GM21528 (cell line): Measurements from ENCODE around the gene SIGLEC12.
"Not testable (repeated sequence)": the region's sequence is repeated elsewhere in the genome, so short reads cannot be mapped to it uniquely, and the experiment has no call there.

Experiments
- ATAC-seq: cut with Tn5 transposase; IDR thresholded peaks from one replicate; pipeline ENCODE4 v1.9.1; 2021; ENCODE audit warnings: mild to moderate bottlenecking, moderate library complexity; ENCODE audit not compliant: unreplicated experiment, low FRiP score

Gene SIGLEC12

GRCh38 chr19:51485960-51486660 lies 15.5 kb downstream of the SIGLEC12 start:
- ATAC-seq = no peak

GRCh38 chr19:51480590-51480989 lies 21.0 kb downstream of the SIGLEC12 start:
- no peak for ATAC-seq

GRCh38 chr19:51479531-51480331 lies 21.9 kb downstream of the SIGLEC12 start:
- ATAC-seq = no peak

GRCh38 chr19:51478381-51479234 lies 23.0 kb downstream of the SIGLEC12 start, which contains the start of gene CEACAM18:
Gene CEACAM18 (plus strand): TSS chr19:51478539.
- no peak for ATAC-seq

DNA sequence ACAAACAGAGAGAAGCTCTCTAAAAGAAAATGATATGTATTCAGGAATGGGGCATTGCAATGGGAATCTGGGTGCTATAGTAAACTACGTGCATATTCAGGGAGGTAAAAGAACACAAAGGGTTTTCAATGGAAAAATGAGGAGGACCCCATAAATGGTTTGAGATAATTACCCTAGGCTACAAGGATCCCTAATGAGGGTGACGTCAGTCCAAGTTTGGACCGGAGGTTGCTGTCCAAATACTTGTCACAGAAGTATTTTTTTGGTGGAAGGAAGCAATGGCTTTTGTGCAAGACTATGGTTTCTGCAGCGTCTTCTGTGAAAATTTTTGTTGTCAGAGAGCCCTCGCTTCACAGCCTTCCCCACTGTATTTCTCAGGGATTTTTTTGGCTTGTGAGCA lies 24.3 kb downstream of the SIGLEC12 start:
- ATAC-seq = no peak

- ATAC-seq = no peak
Measured at GRCh38 chr19:51476164-51476563, 25.4 kb downstream of the SIGLEC12 start.

- ATAC-seq = no peak
Measured at GRCh38 chr19:51473009-51473707, 28.4 kb downstream of the SIGLEC12 start.

- ATAC-seq = no peak
Measured at GRCh38 chr19:51472607-51473006, 29.0 kb downstream of the SIGLEC12 start.

- no peak for ATAC-seq
Measured at GRCh38 chr19:51471527-51471926, 30.1 kb downstream of the SIGLEC12 start.

- no peak for ATAC-seq
Measured at GRCh38 chr19:51470966-51471365, 30.6 kb downstream of the SIGLEC12 start.

GRCh38 chr19:51469629-51470028 lies 32.0 kb downstream of the SIGLEC12 start:
- ATAC-seq = no peak

DNA sequence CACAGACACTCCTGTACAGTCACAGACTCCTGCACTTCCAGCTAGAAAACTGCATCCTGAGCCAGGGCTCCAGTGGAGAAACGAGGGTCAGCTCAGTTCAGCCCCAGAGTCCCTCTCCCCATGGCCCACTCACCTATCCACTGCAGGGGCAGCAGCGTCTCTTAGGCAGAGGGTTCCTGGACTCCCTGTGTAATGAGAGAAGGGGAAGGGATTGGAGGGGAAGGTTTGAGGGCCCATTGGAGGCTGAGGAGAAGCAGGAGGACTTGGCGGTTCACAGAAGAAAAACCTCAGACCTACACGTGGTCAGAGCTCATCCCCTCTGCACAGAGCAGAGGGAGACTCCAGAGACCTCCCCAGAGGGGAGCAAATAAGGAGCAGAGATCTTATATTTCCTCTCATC lies 32.4 kb downstream of the SIGLEC12 start:
- no peak for ATAC-seq

- ATAC-seq = no peak
Measured at GRCh38 chr19:51468545-51468920, 33.1 kb downstream of the SIGLEC12 start.

DNA sequence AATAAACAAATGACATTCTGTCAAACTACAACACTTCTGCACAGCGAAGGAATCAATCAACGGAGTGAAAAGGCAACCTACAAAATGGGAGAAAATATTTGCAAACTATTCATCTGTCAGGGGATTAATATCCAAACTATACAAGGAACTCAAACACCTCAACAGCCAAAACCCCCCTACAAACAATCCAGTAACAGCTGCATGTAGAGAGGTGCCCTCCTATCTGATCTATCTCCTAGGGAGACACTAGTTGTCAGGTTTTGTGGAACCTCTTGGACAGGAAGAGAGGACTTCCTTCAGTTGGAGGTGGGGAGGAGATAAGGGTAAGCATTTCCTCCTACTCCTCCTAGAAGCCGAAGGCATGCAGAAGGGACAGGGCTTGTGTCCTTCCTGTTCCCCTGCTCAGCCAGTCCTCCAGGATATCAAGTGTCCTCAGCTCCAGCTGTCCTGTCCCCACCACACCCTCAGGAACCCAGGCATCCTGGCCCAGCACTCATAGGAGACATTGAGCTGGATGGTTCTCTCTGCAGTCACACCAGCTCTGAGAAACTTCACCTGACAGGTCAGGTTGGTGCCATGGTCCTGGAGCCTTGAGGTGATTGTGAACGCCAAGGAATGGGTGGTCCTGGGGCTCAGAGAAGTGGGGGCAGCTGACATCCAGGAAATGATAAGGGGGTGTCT lies 33.6 kb downstream of the SIGLEC12 start:
- ATAC-seq = no peak

DNA sequence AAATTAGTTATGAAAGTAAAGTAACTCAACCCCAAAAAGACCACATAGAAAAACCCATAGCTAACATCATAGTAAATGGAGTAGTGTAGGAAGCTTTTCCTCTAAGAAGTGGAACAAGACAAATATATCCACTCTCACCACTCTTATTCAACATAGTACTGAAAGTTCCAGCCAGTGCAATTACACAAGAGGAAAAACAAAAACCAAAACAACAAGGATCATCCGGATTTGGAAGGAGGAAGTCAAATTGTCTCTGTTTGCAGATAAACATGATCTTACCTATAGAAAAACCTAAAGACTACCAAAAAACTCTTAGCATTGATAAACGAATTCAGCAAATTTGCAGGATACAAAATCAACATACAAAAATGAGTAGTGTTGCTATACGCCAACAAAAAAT lies 34.9 kb downstream of the SIGLEC12 start:
- ATAC-seq = no peak

GRCh38 chr19:51463976-51464581 lies 37.5 kb downstream of the SIGLEC12 start:
- not testable (repeated sequence) for ATAC-seq

DNA sequence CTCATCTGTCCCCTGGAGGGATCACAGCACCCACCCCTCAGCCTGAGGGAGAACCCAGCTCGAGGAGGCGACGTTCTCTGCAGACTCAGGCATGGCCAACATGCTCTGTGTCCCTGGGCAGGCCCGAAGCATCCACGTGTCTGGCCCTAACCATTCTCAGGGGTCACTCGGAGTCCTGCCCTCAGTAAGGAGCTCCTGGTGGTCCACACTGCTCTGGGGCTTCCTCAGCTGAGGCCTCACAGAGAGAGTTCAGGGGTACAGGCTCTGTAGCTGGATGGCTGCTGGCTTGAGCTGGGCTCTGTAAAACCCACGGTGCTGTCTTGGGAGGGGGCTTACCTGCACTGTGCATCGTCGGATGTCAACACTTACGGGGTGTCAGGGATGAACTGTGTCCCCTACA lies 38.9 kb downstream of the SIGLEC12 start:
- ATAC-seq = no peak

- ATAC-seq = no peak
Measured at GRCh38 chr19:51462276-51462675, 39.3 kb downstream of the SIGLEC12 start.

- ATAC-seq = no peak
Measured at GRCh38 chr19:51461723-51462161, 39.9 kb downstream of the SIGLEC12 start.
